ENCODE data around the gene CMPK1. TPM values are rescaled to one million over a fixed set of nuclear protein-coding genes. Genes with fewer than 3 reads are reported as not detected.

Gene CMPK1
- total and polyA plus RNA-seq, 4 donors = 100 to 424 (median 116) TPM

DNA sequence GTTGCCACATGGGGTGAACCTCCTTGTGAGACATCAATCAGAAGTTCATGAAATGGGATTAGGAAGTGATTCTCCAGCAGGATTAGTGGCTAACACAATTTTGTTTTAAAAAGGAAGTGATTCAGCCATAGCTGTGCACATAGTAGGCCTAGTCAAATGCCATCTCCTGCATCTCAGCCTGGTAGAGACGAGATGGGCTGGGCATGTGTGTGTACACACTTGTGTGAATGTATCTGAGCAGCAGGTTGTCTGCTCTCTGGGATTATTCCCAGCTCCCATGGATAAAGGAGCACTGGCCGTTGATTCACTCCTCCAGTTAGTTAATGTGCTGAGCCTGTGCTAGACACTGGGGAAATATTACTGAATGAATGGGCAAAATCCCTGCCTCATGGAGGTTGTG lies 84.5 kb downstream of the CMPK1 start:
- Histone ChIP-seq H3K27me3 (ENCODE audit: control insufficient read depth in 1 of 2, insufficient read depth in 2 of 2, low read length in 1 of 2) (no peaks in the 10 kb centered on the region), H3K4me1 (ENCODE audit: control insufficient read depth in 1 of 2, insufficient read depth in 2 of 2, low read length in 2 of 2) (peaks cover 0 to 1% of the 10 kb centered on the region in 2 donors), H3K4me3 (ENCODE audit: low read length in 2 of 2) (no peak overlapping the region), H3K9me3 (ENCODE audit: control insufficient read depth, low read length) (no peaks in the 10 kb centered on the region), H3K36me3 (ENCODE audit: control insufficient read depth in 1 of 2, insufficient read depth in 2 of 2, low read length in 1 of 2) (no peaks in the 10 kb centered on the region), H3K27ac (ENCODE audit: low read depth in 1 of 2, low read length in 2 of 2) (no peak overlapping the region)
- 78 to 84% methylated on average over 2 of the region's 2 CpGs for WGBS, 2 donors
- ATAC-seq (ENCODE audit: low FRiP score) = no peak
- intact Hi-C loops (cut with DNase I) = no loop called here
- DNase-seq = no peak

DNA sequence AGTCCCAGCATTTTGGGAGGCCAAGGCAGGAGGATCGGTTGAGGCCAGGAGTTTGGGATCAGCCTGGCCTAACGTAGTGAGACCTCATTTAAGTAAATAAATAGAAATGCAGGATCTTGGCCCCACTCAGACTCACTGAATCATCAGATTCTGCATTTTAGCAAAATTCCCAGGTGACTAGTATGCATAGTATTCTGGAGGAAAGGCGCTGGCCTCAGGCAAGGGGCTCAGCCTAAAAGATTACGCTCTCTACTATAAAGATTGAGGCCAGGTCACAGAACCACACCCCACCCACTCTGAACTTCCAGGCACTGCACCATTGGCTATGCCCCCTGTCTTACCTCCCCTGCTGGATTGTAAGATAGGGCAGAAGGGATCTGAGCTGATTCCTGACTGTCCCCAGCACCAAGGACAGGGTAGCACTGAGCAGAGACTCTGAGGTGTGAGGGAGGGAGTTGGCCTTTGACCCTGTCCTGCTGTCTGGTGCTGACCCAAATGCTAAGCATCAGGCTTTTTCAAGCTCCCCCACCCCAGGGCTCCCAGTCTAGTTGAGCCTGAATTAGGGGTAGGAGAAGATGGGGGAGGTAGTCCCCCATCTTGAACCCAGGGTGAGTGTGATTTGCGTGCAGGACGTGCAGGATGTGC lies 85.2 kb downstream of the CMPK1 start:
- no peak for ATAC-seq (ENCODE audit: low FRiP score)
- intact Hi-C loops (cut with DNase I) = no loop called here
- Histone ChIP-seq H3K4me1 (ENCODE audit: control insufficient read depth in 1 of 2, insufficient read depth in 2 of 2, low read length in 2 of 2) (peaks cover 0 to 1% of the 10 kb centered on the region in 2 donors), H3K27ac (ENCODE audit: low read depth in 1 of 2, low read length in 2 of 2) (no peak overlapping the region), H3K27me3 (ENCODE audit: control insufficient read depth in 1 of 2, insufficient read depth in 2 of 2, low read length in 1 of 2) (no peaks in the 10 kb centered on the region), H3K36me3 (ENCODE audit: control insufficient read depth in 1 of 2, insufficient read depth in 2 of 2, low read length in 1 of 2) (no peaks in the 10 kb centered on the region), H3K9me3 (ENCODE audit: control insufficient read depth, low read length) (no peaks in the 10 kb centered on the region), H3K4me3 (ENCODE audit: low read length in 2 of 2) (no peak overlapping the region)
- 89 to 91% methylated on average over 6 of the region's 6 CpGs for WGBS, 2 donors
- no peak for DNase-seq

GRCh38 chr1:47420547-47420946 lies 87.0 kb downstream of the CMPK1 start:
- Histone ChIP-seq H3K4me1 (ENCODE audit: control insufficient read depth in 1 of 2, insufficient read depth in 2 of 2, low read length in 2 of 2) (peaks cover 0 to 1% of the 10 kb centered on the region in 2 donors), H3K27ac (ENCODE audit: low read depth in 1 of 2, low read length in 2 of 2) (no peak overlapping the region), H3K27me3 (ENCODE audit: control insufficient read depth in 1 of 2, insufficient read depth in 2 of 2, low read length in 1 of 2) (no peaks in the 10 kb centered on the region), H3K9me3 (ENCODE audit: control insufficient read depth, low read length) (no peaks in the 10 kb centered on the region), H3K36me3 (ENCODE audit: control insufficient read depth in 1 of 2, insufficient read depth in 2 of 2, low read length in 1 of 2) (no peaks in the 10 kb centered on the region), H3K4me3 (ENCODE audit: low read length in 2 of 2) (no peak overlapping the region)
- DNase-seq = no peak
- intact Hi-C loops (cut with DNase I) = loop anchor here in 1 of 2 donors (5.0 kb wide), 1 partner anchor 228 kb away; the partner anchor contains the start of gene PDZK1IP1
- no peak for ATAC-seq (ENCODE audit: low FRiP score)
- 88% methylated on average over 4 of the region's 4 CpGs for WGBS, 2 donors

DNA sequence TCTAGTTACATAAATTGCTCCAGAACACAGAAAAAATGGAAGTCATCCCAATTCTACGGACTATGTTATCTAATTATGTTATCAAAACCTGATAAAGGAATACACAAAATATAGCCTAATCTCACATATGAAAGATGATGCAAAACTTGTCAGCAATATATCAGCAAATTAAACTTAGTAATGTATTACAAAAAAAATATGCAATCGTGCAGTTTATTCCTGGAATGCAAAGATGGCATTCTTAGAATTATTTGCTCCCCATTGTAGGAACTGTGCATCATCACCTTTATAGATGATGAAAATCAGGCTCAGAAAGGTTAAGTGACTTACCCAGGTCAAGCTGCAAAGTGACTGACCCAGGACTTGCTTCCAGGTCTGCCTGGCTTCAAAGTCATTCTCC lies 90.3 kb downstream of the CMPK1 start:
- no peaks in the 10 kb centered on the region for H3K36me3 ChIP-seq (ENCODE audit: control insufficient read depth in 1 of 2, insufficient read depth in 2 of 2, low read length in 1 of 2)
- WGBS, 2 donors = 37 to 39% methylated on average over 2 of the region's 2 CpGs
- H3K27me3 ChIP-seq (ENCODE audit: control insufficient read depth in 1 of 2, insufficient read depth in 2 of 2, low read length in 1 of 2) = no peaks in the 10 kb centered on the region
- DNase-seq (no peak), ATAC-seq (ENCODE audit: low FRiP score) (no peak)
- H3K27ac ChIP-seq (ENCODE audit: low read depth in 1 of 2, low read length in 2 of 2) = no peak overlapping the region
- H3K4me1 ChIP-seq (ENCODE audit: control insufficient read depth in 1 of 2, insufficient read depth in 2 of 2, low read length in 2 of 2) = no peaks in the 10 kb centered on the region
- no peaks in the 10 kb centered on the region for H3K9me3 ChIP-seq (ENCODE audit: control insufficient read depth, low read length)
- no peak overlapping the region for H3K4me3 ChIP-seq (ENCODE audit: low read length in 2 of 2)
- intact Hi-C loops (cut with DNase I) = loop anchor here in 1 of 2 donors (2.0 to 5.0 kb wide), 2 partner anchors 35 to 232 kb away; partner anchors contain the start of gene PDZK1IP1

GRCh38 chr1:47424336-47424982 lies 90.9 kb downstream of the CMPK1 start:
- Histone ChIP-seq H3K36me3 (ENCODE audit: control insufficient read depth in 1 of 2, insufficient read depth in 2 of 2, low read length in 1 of 2) (no peaks in the 10 kb centered on the region), H3K27ac (ENCODE audit: low read depth in 1 of 2, low read length in 2 of 2) (no peak overlapping the region), H3K4me1 (ENCODE audit: control insufficient read depth in 1 of 2, insufficient read depth in 2 of 2, low read length in 2 of 2) (no peaks in the 10 kb centered on the region), H3K4me3 (ENCODE audit: low read length in 2 of 2) (no peak overlapping the region), H3K27me3 (ENCODE audit: control insufficient read depth in 1 of 2, insufficient read depth in 2 of 2, low read length in 1 of 2) (no peaks in the 10 kb centered on the region), H3K9me3 (ENCODE audit: control insufficient read depth, low read length) (no peaks in the 10 kb centered on the region)
- no peak for DNase-seq
- 10 to 11% methylated on average over 6 of the region's 6 CpGs for WGBS, 2 donors
- intact Hi-C loops (cut with DNase I) = loop anchor here in 1 of 2 donors (2.0 to 5.0 kb wide), 2 partner anchors 36 to 232 kb away; partner anchors contain the start of gene PDZK1IP1
- ATAC-seq (ENCODE audit: low FRiP score) = peak; percentile 38

Other genes starting within 250 kb of the CMPK1 start
- gene CYP4A22, start 196.3 kb upstream of the CMPK1 start, total RNA-seq = under 1 TPM; 0.18 to 0.23 TPM
- under 1 TPM in 1 of 2 donors, not detected in 1; 0.08 TPM for gene CYP4A22, start 196.3 kb upstream of the CMPK1 start, polyA plus RNA-seq
- 1 to 10 TPM in 1 of 2 donors, under 1 TPM in 1; 0.71 to 3.7 TPM for gene PDZK1IP1, start 143.8 kb upstream of the CMPK1 start, total RNA-seq
- 1 to 10 TPM; 1.3 to 2.1 TPM for gene PDZK1IP1, start 143.8 kb upstream of the CMPK1 start, polyA plus RNA-seq
- 10 to 100 TPM in 1 of 2 donors, 1 to 10 TPM in 1; 6.0 to 12.3 TPM for gene TAL1, start 101.6 kb upstream of the CMPK1 start, total RNA-seq
- under 1 TPM; 0.63 to 0.77 TPM for gene TAL1, start 101.6 kb upstream of the CMPK1 start, polyA plus RNA-seq
- gene STIL, start 19.6 kb upstream of the CMPK1 start, total RNA-seq = 1 to 10 TPM in 1 of 2 donors, under 1 TPM in 1; 0.65 to 2.9 TPM
- gene STIL, start 19.6 kb upstream of the CMPK1 start, polyA plus RNA-seq = under 1 TPM; 0.18 to 0.50 TPM
- not detected for gene FOXE3, start 82.5 kb downstream of the CMPK1 start, total RNA-seq
- gene FOXE3, start 82.5 kb downstream of the CMPK1 start, polyA plus RNA-seq = not detected
- 1 to 10 TPM; 1.6 to 2.7 TPM for gene FOXD2, start 104.3 kb downstream of the CMPK1 start, total RNA-seq
- gene FOXD2, start 104.3 kb downstream of the CMPK1 start, polyA plus RNA-seq = 1 to 10 TPM in 1 of 2 donors, under 1 TPM in 1; 0.38 to 4.2 TPM